GM18907 (cell line): ENCODE data around the gene TIGD3.
"Not testable (repeated sequence)": the region's sequence is repeated elsewhere in the genome, so short reads cannot be mapped to it uniquely, and the experiment has no call there.

Source experiments
- ATAC-seq: cut with Tn5 transposase; IDR thresholded peaks from one replicate; pipeline ENCODE4 v1.9.1; 2021; ENCODE audit warnings: mild to moderate bottlenecking, moderate library complexity; ENCODE audit not compliant: unreplicated experiment

The TIGD3 gene

GRCh38 chr11:65323813-65324212, 30.7 kb upstream of the TIGD3 start:
- no peak for ATAC-seq

GRCh38 chr11:65325435-65325834, 29.1 kb upstream of the TIGD3 start:
- ATAC-seq = no peak

GRCh38 chr11:65327021-65327420, 27.5 kb upstream of the TIGD3 start:
- no peak for ATAC-seq

GRCh38 chr11:65329478-65329877, 25.1 kb upstream of the TIGD3 start:
- no peak for ATAC-seq

GRCh38 chr11:65329944-65330403, 24.6 kb upstream of the TIGD3 start:
- ATAC-seq = no peak

- ATAC-seq = no peak
Observed at GRCh38 chr11:65330544-65330943, 24.0 kb upstream of the TIGD3 start.

- not testable (repeated sequence) for ATAC-seq
Observed at GRCh38 chr11:65332591-65332990, 22.0 kb upstream of the TIGD3 start.

- ATAC-seq = no peak
Observed at GRCh38 chr11:65334696-65335295, 19.8 kb upstream of the TIGD3 start.

GRCh38 chr11:65338676-65339075, 15.9 kb upstream of the TIGD3 start:
- no peak for ATAC-seq

GRCh38 chr11:65340226-65340625, 14.3 kb upstream of the TIGD3 start:
- no peak for ATAC-seq

- ATAC-seq = no peak
Observed at GRCh38 chr11:65341856-65342255, 12.7 kb upstream of the TIGD3 start.

GRCh38 chr11:65351511-65351910, 3.0 kb upstream of the TIGD3 start:
- ATAC-seq = no peak

- ATAC-seq = no peak
Observed at GRCh38 chr11:65352783-65353182, 1.8 kb upstream of the TIGD3 start.

- no peak for ATAC-seq
Observed at GRCh38 chr11:65353376-65353775, 1.2 kb upstream of the TIGD3 start.

- no peak for ATAC-seq
Observed at GRCh38 chr11:65353900-65354264, 669 bp upstream of the TIGD3 start.

GRCh38 chr11:65355013-65355775, 643 bp downstream of the TIGD3 start:
- peak; percentile 27 for ATAC-seq

- no peak for ATAC-seq
Observed at GRCh38 chr11:65355776-65356393, 1.3 kb downstream of the TIGD3 start.

GRCh38 chr11:65356394-65356972, 1.9 kb downstream of the TIGD3 start:
- ATAC-seq = no peak

- no peak for ATAC-seq
Observed at GRCh38 chr11:65357856-65358356, 3.4 kb downstream of the TIGD3 start.

GRCh38 chr11:65362320-65362931, 7.9 kb downstream of the TIGD3 start:
- ATAC-seq = no peak

GRCh38 chr11:65362966-65363365, 8.4 kb downstream of the TIGD3 start:
- ATAC-seq = no peak
